ENCODE data around the gene L2HGDH.

L2HGDH gene

GRCh38 chr14:50228313-50228712, 83.7 kb downstream of the L2HGDH start:
- H3K4me3 ChIP-seq (ENCODE audit: low read depth, low read length), result no peak overlapping the region
- no peak for DNase-seq (ENCODE audit: low read depth)
- TF ChIP-seq CTCF (IDR thresholded peaks at IDR 0.05; ENCODE audit: insufficient read depth, low read depth, low read length, missing control alignments), result no peak

GRCh38 chr14:50225974-50226297, 86.1 kb downstream of the L2HGDH start:
- no peak for DNase-seq (ENCODE audit: low read depth)
- no peak overlapping the region for H3K4me3 ChIP-seq (ENCODE audit: low read depth, low read length)
- TF ChIP-seq CTCF (IDR thresholded peaks at IDR 0.05; ENCODE audit: insufficient read depth, low read depth, low read length, missing control alignments), result no peak

GRCh38 chr14:50225067-50225973, 86.7 kb downstream of the L2HGDH start:
- no peak for TF ChIP-seq CTCF (IDR thresholded peaks at IDR 0.05; ENCODE audit: insufficient read depth, low read depth, low read length, missing control alignments)
- no peak for DNase-seq (ENCODE audit: low read depth)
- H3K4me3 ChIP-seq (ENCODE audit: low read depth, low read length), result no peak overlapping the region

- no peak for DNase-seq (ENCODE audit: low read depth)
- TF ChIP-seq CTCF (IDR thresholded peaks at IDR 0.05; ENCODE audit: insufficient read depth, low read depth, low read length, missing control alignments), result no peak
- no peak overlapping the region for H3K4me3 ChIP-seq (ENCODE audit: low read depth, low read length)
Observed at GRCh38 chr14:50222055-50222613, 89.9 kb downstream of the L2HGDH start.

- no peak for DNase-seq (ENCODE audit: low read depth)
- no peak overlapping the region for H3K4me3 ChIP-seq (ENCODE audit: low read depth, low read length)
- no peak for TF ChIP-seq CTCF (IDR thresholded peaks at IDR 0.05; ENCODE audit: insufficient read depth, low read depth, low read length, missing control alignments)
Observed at GRCh38 chr14:50218501-50218900, 93.5 kb downstream of the L2HGDH start.

GRCh38 chr14:50215416-50215815, 96.6 kb downstream of the L2HGDH start:
- no peak overlapping the region for H3K4me3 ChIP-seq (ENCODE audit: low read depth, low read length)
- no peak for TF ChIP-seq CTCF (IDR thresholded peaks at IDR 0.05; ENCODE audit: insufficient read depth, low read depth, low read length, missing control alignments)
- no peak for DNase-seq (ENCODE audit: low read depth)
